ENCODE measurements around the gene SCAMP1. TPM values are rescaled to one million over a fixed set of nuclear protein-coding genes. Genes with fewer than 3 reads are reported as not detected.

SCAMP1 gene
- total RNA-seq, 1 experiment from 2014 or later: 43.8 TPM

DNA sequence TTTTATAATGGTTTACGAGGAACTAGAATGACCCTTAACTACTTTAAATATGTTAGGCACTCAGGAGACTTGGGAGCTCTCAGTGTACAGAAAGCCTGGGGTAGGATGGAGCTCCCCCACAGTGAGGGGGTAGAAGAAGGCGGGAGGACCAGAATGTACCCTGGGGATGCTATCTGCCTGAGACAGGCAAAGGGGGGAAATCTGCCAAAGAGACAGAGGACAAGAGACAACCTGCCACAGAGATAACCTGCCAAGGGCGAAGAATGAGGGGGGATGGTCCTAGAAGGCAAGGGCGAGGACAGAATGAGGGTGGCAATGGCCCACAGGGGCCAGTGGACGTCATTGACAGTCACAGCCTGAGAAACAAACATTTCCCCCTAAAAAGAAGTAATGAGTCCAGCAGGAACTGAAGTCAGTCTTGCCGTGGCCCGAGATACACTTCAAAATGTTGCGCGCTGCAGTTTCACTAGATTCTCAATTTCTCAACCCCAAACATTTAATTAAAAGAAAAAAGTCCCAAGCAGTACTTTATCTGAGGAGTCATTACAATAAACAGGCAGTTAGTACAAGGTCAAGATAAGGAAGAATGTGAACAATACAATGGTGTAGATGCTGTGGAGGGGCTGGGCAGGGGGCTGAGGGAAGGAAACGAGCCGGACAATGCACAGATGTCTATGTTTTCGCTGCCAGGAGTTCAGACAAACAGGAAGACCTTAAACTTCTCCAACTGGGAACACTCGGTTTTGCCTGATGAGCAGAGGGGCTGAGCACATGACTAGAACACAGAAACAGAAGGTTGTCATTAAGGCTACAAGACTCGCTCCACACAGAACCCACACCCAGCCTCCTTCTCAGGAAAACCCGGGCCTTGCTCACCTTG, 163.1 kb downstream of the SCAMP1 start:
- DNase-seq (ENCODE audit: low spot score): no peak
- Mint-ChIP-seq H3K4me1 (peaks cover 41% of the 10 kb centered on the region), H3K9me3 (no peaks in the 10 kb centered on the region), H3K27ac (0 out of 2 replicates have a peak overlapping the region, but pooled peaks have one; percentile 18), H3K27me3 (ENCODE audit: low read depth) (no peaks in the 10 kb centered on the region), H3K4me3 (no peak overlapping the region), H3K36me3 (no peaks in the 10 kb centered on the region)
- ChIA-PET CTCF (interaction anchor here (0.7 kb wide), 1 partner anchor 104 kb away, joined by 3 read pairs; no protein-coding TSS in a partner anchor), POLR2A (no interaction called here)
- no peak for ATAC-seq
- TF ChIP-seq GABPB1 (CRISPR knock-in tag; IDR thresholded peaks at IDR 0.05) (no peak), NR2C2 (CRISPR knock-in tag; IDR thresholded peaks at IDR 0.05) (no peak), ZNF219 (CRISPR knock-in tag; IDR thresholded peaks at IDR 0.05; ENCODE audit: borderline replicate concordance) (no peak), E2F5 (CRISPR knock-in tag; IDR thresholded peaks at IDR 0.05) (no peak)

DNA sequence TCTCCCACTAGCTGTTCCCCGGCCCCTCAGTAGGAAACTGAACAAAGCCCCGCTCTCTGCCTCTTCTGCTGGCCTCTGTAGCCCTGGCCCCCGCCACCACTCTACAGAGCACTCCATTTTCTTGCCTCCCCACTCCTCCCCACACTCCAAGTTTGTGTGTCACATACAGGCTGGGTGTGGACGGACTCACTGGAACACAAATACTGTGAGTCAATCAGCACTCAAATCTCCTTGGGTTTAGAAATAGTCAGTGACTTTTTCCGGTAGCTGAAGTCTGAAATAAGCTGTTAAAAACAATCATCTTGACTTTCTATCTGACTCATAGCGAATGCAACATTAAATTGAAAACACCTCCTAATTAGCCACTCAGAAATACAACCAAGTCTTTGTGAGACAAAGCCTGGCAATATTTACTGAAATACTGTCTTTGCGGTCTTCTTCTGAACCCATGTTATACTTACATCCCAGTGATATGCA, 165.7 kb downstream of the SCAMP1 start:
- Mint-ChIP-seq H3K27ac (no peak overlapping the region; the same call in 1 of the 2 replicates), H3K27me3 (ENCODE audit: low read depth) (no peaks in the 10 kb centered on the region), H3K4me3 (no peak overlapping the region), H3K9me3 (no peaks in the 10 kb centered on the region), H3K36me3 (no peaks in the 10 kb centered on the region), H3K4me1 (peaks cover 35% of the 10 kb centered on the region)
- ATAC-seq: no peak
- DNase-seq (ENCODE audit: low spot score): no peak
- no peak for TF ChIP-seq E2F5 (CRISPR knock-in tag; IDR thresholded peaks at IDR 0.05)
- TF ChIP-seq ATF2 (CRISPR knock-in tag; IDR thresholded peaks at IDR 0.05; ENCODE audit: borderline replicate concordance, low read depth): no peak
- TF ChIP-seq ZNF416 (CRISPR knock-in tag; IDR thresholded peaks at IDR 0.05): no peak
- TF ChIP-seq, protein P1, sequence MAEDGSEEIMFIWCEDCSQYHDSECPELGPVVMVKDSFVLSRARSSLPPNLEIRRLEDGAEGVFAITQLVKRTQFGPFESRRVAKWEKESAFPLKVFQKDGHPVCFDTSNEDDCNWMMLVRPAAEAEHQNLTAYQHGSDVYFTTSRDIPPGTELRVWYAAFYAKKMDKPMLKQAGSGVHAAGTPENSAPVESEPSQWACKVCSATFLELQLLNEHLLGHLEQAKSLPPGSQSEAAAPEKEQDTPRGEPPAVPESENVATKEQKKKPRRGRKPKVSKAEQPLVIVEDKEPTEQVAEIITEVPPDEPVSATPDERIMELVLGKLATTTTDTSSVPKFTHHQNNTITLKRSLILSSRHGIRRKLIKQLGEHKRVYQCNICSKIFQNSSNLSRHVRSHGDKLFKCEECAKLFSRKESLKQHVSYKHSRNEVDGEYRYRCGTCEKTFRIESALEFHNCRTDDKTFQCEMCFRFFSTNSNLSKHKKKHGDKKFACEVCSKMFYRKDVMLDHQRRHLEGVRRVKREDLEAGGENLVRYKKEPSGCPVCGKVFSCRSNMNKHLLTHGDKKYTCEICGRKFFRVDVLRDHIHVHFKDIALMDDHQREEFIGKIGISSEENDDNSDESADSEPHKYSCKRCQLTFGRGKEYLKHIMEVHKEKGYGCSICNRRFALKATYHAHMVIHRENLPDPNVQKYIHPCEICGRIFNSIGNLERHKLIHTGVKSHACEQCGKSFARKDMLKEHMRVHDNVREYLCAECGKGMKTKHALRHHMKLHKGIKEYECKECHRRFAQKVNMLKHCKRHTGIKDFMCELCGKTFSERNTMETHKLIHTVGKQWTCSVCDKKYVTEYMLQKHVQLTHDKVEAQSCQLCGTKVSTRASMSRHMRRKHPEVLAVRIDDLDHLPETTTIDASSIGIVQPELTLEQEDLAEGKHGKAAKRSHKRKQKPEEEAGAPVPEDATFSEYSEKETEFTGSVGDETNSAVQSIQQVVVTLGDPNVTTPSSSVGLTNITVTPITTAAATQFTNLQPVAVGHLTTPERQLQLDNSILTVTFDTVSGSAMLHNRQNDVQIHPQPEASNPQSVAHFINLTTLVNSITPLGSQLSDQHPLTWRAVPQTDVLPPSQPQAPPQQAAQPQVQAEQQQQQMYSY (CRISPR knock-in tag; IDR thresholded peaks at IDR 0.05): no peak
- no peak for TF ChIP-seq GABPB1 (CRISPR knock-in tag; IDR thresholded peaks at IDR 0.05)
- TF ChIP-seq SP1 (CRISPR knock-in tag; conservative IDR thresholded peaks at IDR 0.05): no peak
- no peak for TF ChIP-seq ATF3 (CRISPR knock-in tag; conservative IDR thresholded peaks at IDR 0.05)
- TF ChIP-seq NFATC4 (CRISPR knock-in tag; IDR thresholded peaks at IDR 0.05): no peak
- no peak for TF ChIP-seq ERG (CRISPR knock-in tag; IDR thresholded peaks at IDR 0.05)
- TF ChIP-seq OVOL2 (CRISPR knock-in tag; IDR thresholded peaks at IDR 0.05; ENCODE audit: borderline replicate concordance): no peak
- TF ChIP-seq, protein P2, sequence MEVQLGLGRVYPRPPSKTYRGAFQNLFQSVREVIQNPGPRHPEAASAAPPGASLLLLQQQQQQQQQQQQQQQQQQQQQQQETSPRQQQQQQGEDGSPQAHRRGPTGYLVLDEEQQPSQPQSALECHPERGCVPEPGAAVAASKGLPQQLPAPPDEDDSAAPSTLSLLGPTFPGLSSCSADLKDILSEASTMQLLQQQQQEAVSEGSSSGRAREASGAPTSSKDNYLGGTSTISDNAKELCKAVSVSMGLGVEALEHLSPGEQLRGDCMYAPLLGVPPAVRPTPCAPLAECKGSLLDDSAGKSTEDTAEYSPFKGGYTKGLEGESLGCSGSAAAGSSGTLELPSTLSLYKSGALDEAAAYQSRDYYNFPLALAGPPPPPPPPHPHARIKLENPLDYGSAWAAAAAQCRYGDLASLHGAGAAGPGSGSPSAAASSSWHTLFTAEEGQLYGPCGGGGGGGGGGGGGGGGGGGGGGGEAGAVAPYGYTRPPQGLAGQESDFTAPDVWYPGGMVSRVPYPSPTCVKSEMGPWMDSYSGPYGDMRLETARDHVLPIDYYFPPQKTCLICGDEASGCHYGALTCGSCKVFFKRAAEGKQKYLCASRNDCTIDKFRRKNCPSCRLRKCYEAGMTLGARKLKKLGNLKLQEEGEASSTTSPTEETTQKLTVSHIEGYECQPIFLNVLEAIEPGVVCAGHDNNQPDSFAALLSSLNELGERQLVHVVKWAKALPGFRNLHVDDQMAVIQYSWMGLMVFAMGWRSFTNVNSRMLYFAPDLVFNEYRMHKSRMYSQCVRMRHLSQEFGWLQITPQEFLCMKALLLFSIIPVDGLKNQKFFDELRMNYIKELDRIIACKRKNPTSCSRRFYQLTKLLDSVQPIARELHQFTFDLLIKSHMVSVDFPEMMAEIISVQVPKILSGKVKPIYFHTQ (CRISPR knock-in tag; IDR thresholded peaks at IDR 0.05): no peak
- TF ChIP-seq ZBTB21 (CRISPR knock-in tag; IDR thresholded peaks at IDR 0.05; ENCODE audit: borderline replicate concordance): no peak
- TF ChIP-seq NR3C1 (CRISPR knock-in tag; conservative IDR thresholded peaks at IDR 0.05; ENCODE audit: low read depth): no peak
- ChIA-PET POLR2A (no interaction called here), CTCF (interaction anchor here (1.2 kb wide), 1 partner anchor 205 kb away, joined by 3 read pairs; no protein-coding TSS in a partner anchor)

All from WTC11 (cell line).